Stimulated activated CD4-positive, alpha-beta T cell treated with anti-CD3 and anti-CD28 coated beads, Interleukin-2, amount 100 ng/mL, for 4 hours (primary cell): ENCODE data around the gene OBI1.
"Not testable (repeated sequence)": the region's sequence is repeated elsewhere in the genome, so short reads cannot be mapped to it uniquely, and the experiment has no call there.

Source experiments
- DNase-seq: peaks from one replicate; pipeline ENCODE4 v3.0.0-alpha.2; 2020; ENCODE audit warnings: low read depth

OBI1 gene

DNA sequence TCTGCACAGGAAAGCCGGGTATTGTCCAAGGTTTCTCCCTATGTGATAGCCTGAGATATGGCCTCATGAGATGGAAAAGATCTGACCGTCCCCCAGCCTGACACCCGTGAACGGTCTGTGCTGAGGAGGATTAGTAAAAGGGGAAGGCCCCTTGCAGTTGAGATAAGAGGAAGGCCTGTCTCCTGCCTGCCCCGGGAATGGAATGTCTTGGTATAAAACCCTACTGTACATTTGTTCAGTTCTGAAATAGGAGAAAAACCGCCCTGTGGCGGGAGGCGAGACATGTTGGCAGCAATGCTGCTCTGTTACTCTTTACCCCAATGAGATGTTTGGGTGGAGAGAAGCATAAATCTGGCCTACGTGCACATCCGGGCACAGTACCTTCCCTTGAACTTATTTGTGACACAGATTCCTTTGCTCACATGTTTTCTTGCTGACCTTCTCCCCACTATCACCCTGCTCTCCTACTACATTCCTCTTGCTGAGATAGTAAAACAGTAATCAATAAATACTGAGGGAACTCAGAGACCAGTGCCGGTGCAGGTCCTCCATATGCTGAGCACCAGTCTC is 11.8 kb downstream of the OBI1 start:
- not testable (repeated sequence) for DNase-seq

DNA sequence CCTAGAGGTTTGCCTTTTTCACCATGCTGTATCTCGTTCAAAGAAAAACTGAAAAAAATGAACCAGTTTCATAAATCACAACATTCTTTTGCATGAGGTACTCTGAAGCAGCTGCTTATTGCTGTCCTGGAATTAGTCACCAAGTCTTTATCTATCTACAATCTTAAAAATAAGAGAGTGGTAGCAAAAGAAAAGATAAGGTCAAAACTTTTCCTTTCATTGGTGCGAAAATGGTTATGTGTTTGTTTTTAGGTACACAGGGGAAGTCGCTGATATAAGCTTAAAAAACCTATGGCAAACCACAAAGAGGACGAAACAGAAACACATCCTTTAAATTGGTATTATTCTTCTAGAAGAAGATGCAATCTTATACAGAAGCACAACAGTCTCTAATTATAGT is 20.7 kb downstream of the OBI1 start:
- no peak for DNase-seq

DNA sequence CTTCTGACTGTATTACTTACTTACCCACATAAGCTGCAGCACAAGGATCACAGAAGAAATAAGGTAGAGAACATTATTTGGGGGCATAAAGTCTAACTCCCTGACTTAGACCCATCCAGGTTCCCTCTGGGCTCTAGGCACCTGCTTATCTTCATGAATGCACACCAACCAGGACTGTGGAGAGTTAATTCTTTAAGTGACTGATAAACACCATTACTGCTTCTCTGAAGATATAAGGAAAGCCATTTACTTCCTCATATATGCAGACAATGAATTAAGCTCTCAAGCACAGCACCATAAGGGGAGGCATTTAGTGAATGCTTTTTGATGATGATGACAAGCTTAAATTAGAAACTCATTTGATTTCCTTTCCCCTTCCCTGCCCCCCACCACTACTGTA is 22.5 kb downstream of the OBI1 start:
- DNase-seq: no peak

DNA sequence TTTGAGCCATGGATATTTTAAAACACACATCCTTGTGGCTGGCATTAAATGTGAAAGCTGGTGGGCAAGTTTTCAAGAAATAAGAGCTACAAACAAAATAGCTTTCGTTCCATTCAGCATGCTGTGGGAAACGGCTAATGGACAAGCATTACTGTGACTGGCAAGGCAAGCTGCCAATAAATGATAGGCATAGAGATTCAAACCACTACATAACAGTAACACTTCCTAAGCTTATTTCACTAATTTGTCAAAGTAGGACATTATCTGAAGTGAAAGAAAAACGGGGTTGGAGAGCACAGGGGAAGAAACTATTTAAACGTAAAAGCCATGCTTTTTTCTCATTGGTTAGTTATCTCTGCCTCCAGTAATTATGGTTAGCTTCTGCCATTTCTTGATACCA is 26.0 kb downstream of the OBI1 start:
- no peak for DNase-seq

DNA sequence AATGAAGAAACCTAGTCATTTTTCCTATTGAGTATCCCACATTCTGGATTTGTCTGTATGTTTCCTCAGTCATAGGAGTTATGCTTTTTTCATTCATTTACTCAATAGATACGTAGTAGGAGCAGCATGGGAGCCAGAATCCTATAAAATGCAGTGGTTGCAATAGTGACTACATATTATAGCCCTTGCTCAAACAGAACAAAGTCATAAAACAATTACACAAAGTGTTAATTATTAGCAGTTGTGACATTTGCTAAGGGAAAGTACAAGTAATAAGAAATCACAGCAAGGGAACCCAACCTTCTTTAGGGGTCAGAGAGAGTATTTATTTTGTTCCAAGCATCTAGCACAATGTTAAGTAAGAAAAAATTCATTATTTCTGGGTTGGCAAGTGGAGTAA is 27.9 kb downstream of the OBI1 start:
- DNase-seq: no peak

DNA sequence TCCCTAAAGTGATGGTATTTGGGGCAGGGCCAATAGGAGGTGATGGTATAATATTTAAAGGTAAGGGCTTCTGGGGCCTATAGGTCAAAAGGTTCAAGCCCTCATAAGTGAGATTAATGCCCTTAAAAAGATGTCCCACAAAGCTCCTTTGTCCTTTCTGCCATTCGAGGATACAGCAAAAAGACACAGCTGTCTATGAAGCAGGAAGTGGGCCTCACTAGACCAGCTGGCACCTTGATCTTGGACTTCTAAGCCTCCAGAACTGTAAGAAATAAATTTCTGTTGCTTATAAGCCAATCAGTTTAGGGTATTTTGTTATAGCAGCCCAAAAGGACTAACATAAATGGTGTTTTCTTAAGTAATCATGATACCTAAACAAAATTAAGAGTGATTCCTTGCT is 28.4 kb downstream of the OBI1 start:
- no peak for DNase-seq

DNA sequence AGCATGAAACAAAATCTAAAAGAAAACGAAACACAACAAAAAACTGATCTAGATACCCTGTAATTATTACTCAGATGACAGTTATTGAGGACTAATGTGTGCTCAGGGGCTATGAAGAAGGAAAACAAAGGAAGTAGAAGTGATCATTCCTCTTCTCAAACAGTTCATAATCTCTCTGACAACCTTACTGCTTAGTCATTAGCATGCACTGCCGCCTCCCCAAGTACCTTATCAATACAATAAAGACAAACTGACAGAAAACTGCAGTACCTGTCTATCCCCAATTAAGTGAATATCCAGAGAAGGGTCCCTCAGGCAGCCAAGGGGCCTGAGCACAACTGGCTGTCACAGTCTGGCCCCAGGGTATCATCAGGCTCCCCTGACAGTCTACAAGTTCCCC is 33.6 kb downstream of the OBI1 start:
- no peak for DNase-seq

DNA sequence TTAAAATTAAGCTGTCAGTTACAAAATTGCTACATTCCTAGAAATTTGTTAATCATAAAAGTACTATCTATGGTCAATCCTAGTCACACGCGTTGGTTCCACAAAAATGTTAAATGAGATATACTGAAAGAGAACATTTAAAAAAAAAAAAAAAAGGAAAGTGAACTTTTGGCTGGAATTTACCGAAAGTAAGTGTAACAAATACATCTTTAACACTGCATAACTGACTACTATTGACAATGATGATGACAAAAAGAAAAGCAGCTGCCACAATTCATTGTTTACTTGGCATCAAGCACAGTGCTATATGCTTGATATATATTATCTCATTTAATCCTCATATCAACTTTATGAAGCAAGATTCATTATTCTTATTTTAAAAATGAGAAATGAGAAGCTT is 35.8 kb downstream of the OBI1 start:
- DNase-seq: no peak

DNA sequence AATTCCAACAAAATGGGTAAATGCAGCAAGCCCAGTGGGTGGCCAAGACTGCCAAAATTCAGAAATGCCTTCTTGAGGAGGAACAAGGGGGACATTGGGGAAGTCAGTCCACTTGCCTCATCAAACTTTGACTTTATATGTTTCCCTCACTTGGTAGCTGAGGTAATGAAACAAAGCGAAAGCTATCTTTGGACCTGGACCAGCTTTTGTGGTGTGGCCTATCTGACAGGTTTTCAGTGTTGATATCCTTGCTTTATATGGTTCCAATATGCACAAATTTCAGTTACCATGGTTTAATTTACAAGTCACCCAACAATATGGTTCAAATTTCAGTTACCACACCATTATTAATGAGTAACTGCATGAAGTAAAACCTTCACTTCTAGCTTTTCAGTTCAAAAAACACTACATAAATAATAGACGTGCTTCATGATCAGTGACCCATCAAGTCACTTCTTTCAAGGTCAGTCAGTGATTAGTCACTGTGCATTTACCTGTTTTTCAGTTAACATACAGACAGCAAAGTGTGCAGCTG is 38.0 kb downstream of the OBI1 start:
- DNase-seq: no peak

DNA sequence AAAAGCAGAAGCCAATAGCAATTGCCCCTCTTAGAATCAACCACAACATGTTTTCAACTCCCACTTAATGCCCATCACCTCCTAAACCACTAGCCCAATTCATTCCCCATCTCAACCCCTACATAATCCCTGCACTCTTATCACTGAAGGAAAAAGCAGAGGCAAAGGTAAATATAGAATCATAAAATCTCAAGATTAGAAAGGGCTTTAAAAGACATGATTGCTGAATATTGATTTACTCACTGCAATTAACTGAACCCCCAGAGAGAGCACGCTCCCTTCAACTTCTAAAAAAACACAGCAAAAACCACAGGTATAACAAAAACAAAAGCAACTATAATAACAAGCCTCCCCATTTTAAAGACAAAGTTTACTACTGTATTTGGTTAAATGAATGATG is 40.5 kb downstream of the OBI1 start:
- DNase-seq: no peak

DNA sequence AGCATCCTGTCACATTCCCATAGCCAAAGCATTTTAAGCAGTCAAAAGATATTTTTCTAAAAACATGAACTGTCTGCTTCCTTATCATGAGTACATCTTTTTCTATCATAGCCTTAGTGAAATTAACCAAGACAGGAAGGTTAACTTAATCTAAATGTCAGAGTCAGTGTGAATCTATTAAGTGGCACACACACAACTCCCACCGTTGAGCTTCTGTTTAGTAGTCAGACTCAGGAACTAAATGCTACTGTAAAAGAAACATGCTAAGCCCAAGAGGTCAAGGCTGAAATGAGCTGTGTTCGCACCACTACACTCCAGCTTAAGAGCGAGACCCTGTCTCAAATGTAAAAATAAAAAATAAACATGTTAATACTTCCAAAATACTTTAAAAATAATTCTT is 47.9 kb downstream of the OBI1 start:
- no peak for DNase-seq

DNA sequence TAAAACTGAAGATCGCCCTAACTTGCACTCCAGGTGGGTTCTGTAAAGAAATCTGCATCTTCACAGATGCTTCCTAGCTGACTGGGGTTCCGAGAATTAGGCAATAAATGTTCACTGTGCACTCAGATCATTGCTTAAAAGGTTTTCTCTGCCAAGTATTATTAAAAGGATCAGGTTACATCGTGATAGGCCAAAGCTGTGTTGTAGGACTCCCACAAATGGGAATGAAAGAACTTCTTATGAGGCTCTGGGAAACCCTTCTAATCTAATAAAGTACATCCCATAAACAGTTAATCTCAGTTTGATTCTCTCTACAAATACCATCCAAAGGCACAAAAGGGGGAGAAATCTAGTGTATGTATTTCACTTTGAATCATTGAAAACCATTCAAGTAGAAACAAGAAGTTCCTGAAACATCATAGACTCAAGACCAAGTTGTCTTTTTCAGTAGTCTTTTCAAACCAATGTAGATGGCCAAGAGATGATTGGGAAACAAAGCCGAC is 48.5 kb downstream of the OBI1 start:
- DNase-seq: no peak

DNA sequence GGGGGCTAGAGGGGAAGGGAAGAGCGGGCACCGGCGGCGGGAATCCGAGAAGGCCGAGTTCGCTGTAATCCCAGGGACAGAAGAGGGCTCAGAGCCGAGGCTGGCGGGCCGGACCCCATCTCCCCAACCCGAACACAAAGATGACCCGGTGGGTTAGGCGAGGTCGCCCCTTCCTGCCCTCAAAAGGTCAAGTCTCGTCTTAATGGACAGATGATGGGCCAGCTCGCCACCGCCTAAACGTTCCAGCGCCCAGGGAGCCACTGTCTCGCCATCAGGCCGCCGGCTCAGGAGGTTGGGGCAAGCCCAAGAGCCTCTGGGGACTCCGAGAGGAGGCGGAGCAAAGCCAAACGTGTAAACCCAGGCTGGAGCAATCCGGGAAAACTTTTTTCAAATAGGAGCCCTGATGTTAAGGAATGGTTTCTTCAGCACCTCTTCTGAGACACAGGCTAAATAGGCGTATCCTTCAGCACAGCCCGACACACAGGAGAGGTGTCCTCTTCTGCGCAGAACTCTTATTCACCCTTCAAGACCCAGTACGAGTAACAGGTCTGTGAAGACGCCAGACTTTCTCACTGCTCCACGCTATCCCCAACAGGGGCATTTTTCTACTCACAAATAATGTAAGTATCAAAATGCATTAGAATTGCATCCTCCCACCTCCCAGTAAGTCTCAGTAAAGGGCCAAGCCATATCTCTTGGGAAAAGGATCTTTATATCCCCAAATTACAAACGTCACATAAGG is 49.3 kb downstream of the OBI1 start:
- DNase-seq: no peak

DNA sequence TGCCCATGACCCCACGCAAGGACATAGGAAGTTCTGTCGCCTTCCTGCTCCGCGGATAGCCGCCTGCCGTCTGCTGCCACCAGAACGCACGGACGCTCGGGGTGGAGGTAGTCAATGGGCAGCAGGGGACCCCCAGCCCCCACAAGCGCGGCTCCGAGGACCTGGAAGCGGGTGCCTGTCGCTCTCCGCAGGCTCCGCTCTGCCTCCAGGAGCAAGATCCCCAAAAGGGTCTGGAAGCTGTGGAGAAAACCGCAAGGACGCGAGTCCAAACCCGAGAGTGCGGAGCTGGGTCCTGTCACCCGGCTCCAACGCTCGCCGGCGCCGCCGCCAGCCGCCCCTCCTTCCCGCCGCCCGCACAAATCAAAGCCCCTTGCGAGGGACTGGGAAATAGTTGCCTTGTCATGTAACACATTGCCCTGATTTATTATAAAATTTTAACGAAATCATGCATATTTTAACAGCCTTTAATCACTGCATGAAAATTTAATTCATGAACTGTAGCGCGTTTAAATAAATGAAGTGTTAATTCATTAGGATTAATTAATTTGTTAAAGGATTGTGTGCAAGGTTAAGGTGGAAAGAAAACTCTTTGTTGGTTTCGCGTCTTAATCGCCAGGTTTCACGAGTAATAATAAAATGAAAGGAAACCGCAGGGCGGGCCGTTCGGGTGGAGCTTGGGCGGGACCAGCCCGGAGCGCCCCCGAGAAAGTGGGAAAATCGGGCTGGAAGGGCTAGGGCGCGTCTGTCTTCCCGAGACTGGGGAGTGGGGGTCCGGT is 50.1 kb downstream of the OBI1 start:
- no peak for DNase-seq

DNA sequence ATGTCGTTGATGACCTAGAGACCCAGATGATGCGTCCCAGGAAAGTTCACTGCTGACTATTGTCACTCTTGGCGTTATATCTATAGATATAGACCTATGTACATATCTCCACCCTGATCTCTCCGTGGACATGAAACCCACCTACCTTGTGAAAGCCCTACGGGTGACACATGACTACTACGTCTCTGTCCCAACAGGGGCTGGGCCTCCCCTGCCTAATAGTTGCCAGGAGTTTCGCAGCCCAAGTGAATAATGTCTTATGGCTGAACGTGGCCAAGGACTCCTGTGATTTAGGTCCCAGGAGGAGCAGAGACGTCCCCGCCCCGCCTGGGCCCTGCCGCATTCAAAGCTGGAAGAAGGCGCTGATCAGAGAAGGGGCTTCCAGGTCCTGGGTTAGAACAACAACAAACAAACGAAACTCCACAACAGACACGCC is 50.7 kb downstream of the OBI1 start:
- no peak for DNase-seq

DNA sequence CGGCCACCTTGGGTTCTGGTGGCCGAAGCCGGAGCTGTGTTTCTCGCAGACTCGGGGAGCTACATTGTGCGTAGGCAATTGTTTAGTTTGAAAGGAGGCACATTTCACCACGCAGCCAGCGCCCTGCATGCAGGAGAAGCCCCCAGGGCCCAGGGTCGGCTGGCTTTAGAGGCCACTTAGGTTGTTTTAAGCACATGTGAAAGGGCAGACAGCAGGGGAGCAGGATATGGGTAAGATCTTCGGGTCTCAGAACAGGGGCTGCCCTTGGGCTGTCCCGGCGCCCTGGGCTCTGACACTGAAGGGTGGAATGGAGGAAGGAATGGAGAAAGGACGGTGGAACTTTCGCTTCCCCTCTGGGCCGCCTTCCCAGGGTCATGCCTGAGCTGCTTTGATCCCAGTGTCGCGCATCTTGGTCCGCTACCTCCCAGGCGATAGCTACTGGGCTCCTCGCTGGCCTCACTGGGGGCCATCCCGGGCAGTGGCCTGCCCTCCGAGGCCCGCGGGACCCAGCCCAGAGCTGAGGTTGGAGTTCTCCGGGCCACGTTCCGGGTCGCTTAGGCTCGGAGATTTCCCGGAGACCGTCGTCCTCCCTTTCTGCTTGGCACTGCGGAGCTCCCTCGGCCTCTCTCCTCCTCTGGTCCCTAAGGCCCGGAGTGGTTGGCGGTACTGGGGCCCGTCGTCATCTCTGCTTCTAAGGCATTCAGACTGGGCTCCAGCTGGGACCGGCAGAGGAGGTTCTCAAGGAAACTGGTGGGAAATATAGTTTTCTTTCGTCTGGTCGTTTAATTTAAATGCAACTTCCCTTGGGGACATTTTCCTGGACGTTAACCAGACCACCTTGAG is 51.3 kb downstream of the OBI1 start:
- DNase-seq: no peak

DNA sequence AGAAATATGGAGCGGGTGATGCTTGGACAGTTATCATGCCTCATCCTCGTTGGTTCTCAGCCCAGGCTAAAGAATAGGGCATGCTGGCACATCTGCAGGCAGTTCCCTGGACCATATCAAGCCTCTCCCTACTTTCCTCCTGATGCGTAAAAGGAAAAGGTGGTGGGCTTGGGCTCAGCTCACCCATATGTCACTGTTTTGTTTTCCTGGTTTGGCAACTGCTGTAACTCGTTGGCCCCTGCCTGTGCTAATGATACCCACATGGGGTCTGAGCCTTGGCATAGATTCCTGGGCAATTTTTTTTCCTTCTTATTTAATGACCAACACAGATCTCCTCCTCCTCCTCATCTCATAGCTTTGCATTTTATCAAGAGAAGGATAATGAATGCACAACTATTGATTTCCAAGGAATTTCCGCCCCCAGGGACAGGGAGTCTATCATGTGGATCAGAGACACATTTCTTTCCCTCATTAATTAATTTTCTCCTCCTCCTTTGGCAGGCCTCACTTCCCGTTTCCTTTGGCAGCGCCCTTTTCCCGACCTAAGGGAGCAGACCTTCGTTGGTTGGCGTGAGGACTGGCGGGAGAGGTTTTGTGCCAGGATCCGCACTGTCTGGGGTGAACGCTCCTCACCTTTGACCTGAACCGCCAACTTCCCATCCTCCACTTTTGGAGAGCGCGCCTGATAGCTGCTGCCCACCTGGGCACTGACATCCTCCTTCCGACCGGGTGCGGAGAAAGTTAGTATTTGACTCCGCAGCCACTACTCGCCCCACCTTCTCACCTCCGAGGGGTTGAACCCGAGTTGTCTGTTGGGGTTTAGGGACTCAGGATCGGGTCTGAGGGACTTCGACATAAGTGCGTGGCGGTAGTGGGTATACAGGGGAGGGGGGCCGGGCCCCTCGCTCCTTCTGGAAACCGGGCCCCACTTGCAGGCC is 52.2 kb downstream of the OBI1 start:
- DNase-seq: no peak

DNA sequence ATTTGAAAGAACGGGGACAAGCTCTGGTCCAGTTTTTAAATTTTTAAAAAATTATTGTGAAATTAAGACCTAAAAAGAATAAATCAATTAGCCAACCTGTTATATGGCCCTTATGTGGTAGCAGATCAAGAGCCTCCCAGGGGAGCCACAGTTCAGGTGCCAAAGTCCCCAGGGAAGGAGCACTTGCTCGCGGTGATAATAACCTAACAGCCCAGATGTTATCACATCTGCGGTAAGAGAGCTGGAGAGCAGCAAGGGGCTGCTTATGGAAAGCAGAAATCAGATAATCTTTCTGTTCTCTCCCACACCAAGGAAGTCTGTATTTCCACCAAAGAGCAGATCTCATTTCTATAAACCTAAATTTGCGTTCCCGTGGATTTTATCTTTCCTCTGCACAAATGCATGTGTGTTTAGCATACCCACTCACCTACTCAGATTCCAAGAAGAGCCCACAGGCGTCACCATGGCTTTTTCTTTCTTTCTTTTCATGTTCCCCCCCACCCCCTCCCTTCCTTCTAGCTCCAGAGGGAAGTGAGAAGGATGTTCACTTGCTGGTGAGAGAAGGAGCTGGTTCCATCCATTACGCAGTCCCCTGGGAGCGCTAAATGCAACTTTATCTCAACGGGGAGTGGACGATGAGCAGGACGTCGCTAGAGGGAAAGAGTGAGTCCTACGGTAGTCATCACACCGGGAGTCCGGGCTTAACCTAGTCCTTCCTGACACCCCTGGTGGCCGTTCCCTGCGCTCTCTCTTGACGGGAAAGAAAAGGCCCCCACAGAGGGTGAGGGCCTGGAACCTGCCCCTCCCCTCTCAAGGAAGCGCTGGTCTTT is 54.0 kb downstream of the OBI1 start:
- no peak for DNase-seq

DNA sequence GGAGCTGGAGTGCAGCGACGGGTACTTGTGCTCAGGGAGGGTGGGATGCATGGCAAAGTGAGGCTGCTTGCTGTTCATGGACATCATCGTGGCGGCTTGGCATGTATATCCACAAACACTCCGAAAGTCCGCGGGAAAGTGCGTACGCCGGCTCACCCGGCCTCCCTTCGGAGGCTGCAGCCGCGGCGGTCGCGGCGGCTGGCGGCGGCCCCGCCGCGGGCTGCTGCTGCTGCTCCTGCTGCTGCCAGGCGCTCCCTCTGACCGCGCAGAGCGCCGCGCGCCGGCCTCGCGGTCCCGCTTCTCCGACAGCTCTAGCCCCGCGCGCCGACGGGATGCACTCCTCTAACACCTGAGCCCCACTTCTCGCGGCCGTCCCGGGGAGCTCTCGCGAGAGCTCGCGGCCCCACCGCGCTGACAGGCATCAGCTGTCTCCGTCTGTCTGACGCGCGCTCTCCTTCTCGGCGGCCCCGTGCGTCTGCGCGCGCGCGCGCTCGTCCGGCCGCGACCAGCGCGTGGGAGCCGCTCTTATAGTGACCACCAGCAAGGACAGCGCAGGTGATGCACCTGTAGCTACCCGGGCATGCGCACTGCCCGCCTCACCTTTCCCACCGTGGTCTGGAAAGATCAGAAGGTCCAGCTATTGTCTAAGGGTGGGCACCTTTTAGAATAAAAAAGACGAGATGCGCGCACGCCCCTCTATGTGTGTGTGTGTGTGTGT is 55.6 kb downstream of the OBI1 start, which contains the start of gene POU4F1:
TSS of gene POU4F1 (minus strand) at position 313 of the 718 bp plus-strand sequence. CDS start at position 87, 226 bp downstream.
- peak; percentile 23 for DNase-seq
